Glutamatergic neuron (in vitro differentiated cells): Measurements from ENCODE around the gene ADCY5. TPM values are rescaled to one million over a fixed set of nuclear protein-coding genes. Genes with fewer than 3 reads are reported as not detected.

Source experiments
- DNase-seq: peaks from one replicate; pipeline ENCODE4 v3.0.0; 2022
- H3K27ac Mint-ChIP-seq: one replicate; pipeline ENCODE4 v1.8.0; 2020; ENCODE audit warnings: mild to moderate bottlenecking, mixed read lengths, inconsistent platforms; ENCODE audit not compliant: unreplicated experiment
- H3K27me3 Mint-ChIP-seq: one replicate; pipeline ENCODE4 v1.8.0; 2020; ENCODE audit warnings: mild to moderate bottlenecking, moderate library complexity, mixed read lengths, inconsistent platforms; ENCODE audit not compliant: unreplicated experiment
- H3K36me3 Mint-ChIP-seq: one replicate; pipeline ENCODE4 v1.8.0; 2020; ENCODE audit warnings: mild to moderate bottlenecking, mixed read lengths, inconsistent platforms; ENCODE audit not compliant: unreplicated experiment
- H3K4me1 Mint-ChIP-seq: one replicate; pipeline ENCODE4 v1.8.0; 2020; ENCODE audit warnings: mild to moderate bottlenecking, low read depth, mixed read lengths, inconsistent platforms; ENCODE audit not compliant: unreplicated experiment
- H3K4me3 Mint-ChIP-seq: one replicate; pipeline ENCODE4 v1.8.0; 2020; ENCODE audit warnings: mild to moderate bottlenecking, mixed read lengths, inconsistent platforms; ENCODE audit not compliant: unreplicated experiment
- H3K9me3 Mint-ChIP-seq: one replicate; pipeline ENCODE4 v1.8.0; 2020; ENCODE audit warnings: mild to moderate bottlenecking, moderate library complexity, mixed read lengths, inconsistent platforms; ENCODE audit not compliant: unreplicated experiment
- CTCF ChIP-seq: fragments of 200-600 bp; sonication (generic); IDR thresholded peaks from one replicate; pipeline ENCODE4 v1.5.0; 2021; ENCODE audit not compliant: partially characterized antibody, unreplicated experiment
- total RNA-seq: library from RNA; stranded (reverse); fragmentation: NEBNext Ultra II Directional; extraction: Animal tissue kit (Norgen Biotek cat#: 25700); gene quantifications from one replicate; pipeline ENCODE4 v1.2.1, GENCODE V29; 2021; ENCODE audit not compliant: unreplicated experiment

Gene ADCY5
- total RNA-seq, 1 donor from 2014 or later: 2.1 TPM

- peak; percentile 63 for TF ChIP-seq CTCF
- H3K4me3 Mint-ChIP-seq: no peak overlapping the region
- peaks cover 1% of the 10 kb centered on the region for H3K27me3 Mint-ChIP-seq
- peaks cover 5% of the 10 kb centered on the region for H3K4me1 Mint-ChIP-seq
- no peak overlapping the region for H3K27ac Mint-ChIP-seq
- no peaks in the 10 kb centered on the region for H3K9me3 Mint-ChIP-seq
- H3K36me3 Mint-ChIP-seq: no peaks in the 10 kb centered on the region
- no peak for DNase-seq
These were observed 190.0 kb downstream of the ADCY5 start for GRCh38 chr3:123258811-123259420.

GRCh38 chr3:123258359-123258758, 190.5 kb downstream of the ADCY5 start:
- peaks cover 1% of the 10 kb centered on the region for H3K27me3 Mint-ChIP-seq
- no peak overlapping the region for H3K27ac Mint-ChIP-seq
- no peak for DNase-seq
- no peak overlapping the region for H3K4me3 Mint-ChIP-seq
- no peak for TF ChIP-seq CTCF
- no peaks in the 10 kb centered on the region for H3K9me3 Mint-ChIP-seq
- no peaks in the 10 kb centered on the region for H3K36me3 Mint-ChIP-seq
- peaks cover 5% of the 10 kb centered on the region for H3K4me1 Mint-ChIP-seq

DNA sequence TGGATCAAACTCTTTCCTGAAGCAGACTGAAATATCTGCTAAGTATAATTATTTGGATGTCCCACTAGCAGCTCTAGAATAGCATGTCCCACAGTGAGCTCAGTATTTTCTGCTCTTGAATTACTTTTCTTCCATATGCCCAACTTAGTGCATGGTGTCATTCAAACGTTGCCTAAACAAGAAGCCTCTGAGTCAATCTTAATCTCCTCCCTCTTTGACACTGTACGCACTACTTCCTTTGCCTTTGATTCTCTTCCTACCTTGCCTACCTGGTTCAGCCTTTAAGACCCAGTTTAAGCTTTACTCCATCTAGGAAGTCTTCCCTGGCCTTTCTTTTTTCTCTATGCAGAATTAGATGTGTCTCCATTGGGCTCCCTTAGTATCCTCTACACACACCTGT, 192.6 kb downstream of the ADCY5 start:
- peaks cover 5% of the 10 kb centered on the region for H3K4me1 Mint-ChIP-seq
- H3K27ac Mint-ChIP-seq: no peak overlapping the region
- no peak overlapping the region for H3K4me3 Mint-ChIP-seq
- no peaks in the 10 kb centered on the region for H3K36me3 Mint-ChIP-seq
- no peak for DNase-seq
- peaks cover 1% of the 10 kb centered on the region for H3K27me3 Mint-ChIP-seq
- no peaks in the 10 kb centered on the region for H3K9me3 Mint-ChIP-seq
- TF ChIP-seq CTCF: no peak

DNA sequence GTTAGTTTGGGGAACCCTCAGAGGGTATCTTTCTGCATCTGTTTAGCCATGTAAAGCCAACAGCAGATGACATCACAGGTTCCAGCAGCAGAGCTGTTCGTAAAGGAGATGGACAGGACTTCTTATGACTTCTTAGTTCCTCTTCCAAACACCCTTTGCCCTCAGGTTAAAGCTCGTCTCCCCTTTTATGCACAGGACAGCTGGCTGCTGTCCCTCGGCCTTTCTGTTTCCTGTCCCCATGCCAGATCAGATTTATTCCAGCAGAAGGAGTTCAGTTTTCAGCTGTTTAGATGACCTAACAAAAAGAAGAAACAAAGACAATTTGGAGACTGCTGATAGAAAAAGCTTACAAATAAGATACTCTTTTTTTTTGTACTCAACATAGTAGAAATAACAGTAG, 202.0 kb downstream of the ADCY5 start:
- Mint-ChIP-seq H3K36me3 (peaks cover 4% of the 10 kb centered on the region), H3K4me1 (peaks cover 18% of the 10 kb centered on the region), H3K4me3 (peak overlapping the region; percentile 23), H3K27ac (no peak overlapping the region), H3K9me3 (no peaks in the 10 kb centered on the region), H3K27me3 (no peaks in the 10 kb centered on the region)
- no peak for DNase-seq
- no peak for TF ChIP-seq CTCF

DNA sequence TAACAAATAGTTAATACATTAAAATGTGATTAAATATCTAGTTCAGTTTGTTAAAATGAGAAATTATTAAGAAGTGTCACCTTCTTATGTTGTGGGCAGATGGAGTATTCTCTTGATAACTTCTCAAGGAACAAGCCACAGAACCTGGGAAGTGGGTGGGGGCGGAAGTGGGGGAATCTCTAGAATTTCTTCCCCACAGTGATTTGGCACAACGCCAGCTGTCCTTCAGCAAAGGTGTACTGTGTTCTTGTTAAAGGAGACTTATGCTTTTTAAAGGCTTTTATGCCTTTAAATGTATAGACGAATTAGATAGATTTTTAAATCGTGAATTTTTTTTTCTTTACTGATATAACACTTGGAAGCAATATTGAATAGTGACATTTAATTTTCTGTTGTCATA, 204.8 kb downstream of the ADCY5 start:
- peaks cover 18% of the 10 kb centered on the region for H3K36me3 Mint-ChIP-seq
- peaks cover 18% of the 10 kb centered on the region for H3K4me1 Mint-ChIP-seq
- no peaks in the 10 kb centered on the region for H3K27me3 Mint-ChIP-seq
- DNase-seq: no peak
- H3K4me3 Mint-ChIP-seq: no peak overlapping the region
- TF ChIP-seq CTCF: no peak
- H3K9me3 Mint-ChIP-seq: no peaks in the 10 kb centered on the region
- H3K27ac Mint-ChIP-seq: no peak overlapping the region
